HEK293T (cell line): ENCODE measurements around the gene PPP1R13B.

ENCODE experiments used
- CTCF ChIA-PET: fragments of 350-600 bp; formaldehyde crosslinking; extraction: SDS; loops from one replicate; lab custom pipeline; 2021; ENCODE audit warnings: antibody characterized with exemption, inconsistent platforms; lab: Yijun Ruan, JAX
- POLR2A ChIA-PET: fragments of 350-600 bp; formaldehyde crosslinking; extraction: SDS; loops from one replicate; lab custom pipeline; 2020; ENCODE audit warnings: antibody characterized with exemption, inconsistent platforms; lab: Yijun Ruan, JAX
- DNase-seq: peaks from one replicate; pipeline ENCODE4 v3.0.0; 2012; ENCODE audit warnings: mixed read lengths; ENCODE audit errors: extremely low spot score
- ARNT ChIP-seq: fragments of 450-650 bp; IDR thresholded peaks from 2 replicates; pipeline ENCODE4 v1.6.1; 2017; ENCODE audit warnings: mild to moderate bottlenecking
- BHLHE40 ChIP-seq: fragments of 450-650 bp; IDR thresholded peaks from 2 replicates; pipeline ENCODE4 v1.6.1; 2016; ENCODE audit warnings: mild to moderate bottlenecking, moderate library complexity, borderline replicate concordance
- CTBP1 ChIP-seq: fragments of 450-650 bp; IDR thresholded peaks from 2 replicates; pipeline ENCODE4 v1.6.1; 2016; ENCODE audit warnings: borderline replicate concordance
- ELF4 ChIP-seq: fragments of 450-650 bp; IDR thresholded peaks from 2 replicates; pipeline ENCODE4 v1.6.1; 2017; ENCODE audit warnings: antibody characterized with exemption
- FOXA1 ChIP-seq: fragments of 450-650 bp; IDR thresholded peaks from 2 replicates; pipeline ENCODE4 v1.6.1; 2016; ENCODE audit warnings: mild to moderate bottlenecking
- FOXK2 ChIP-seq: fragments of 450-650 bp; IDR thresholded peaks from 2 replicates; pipeline ENCODE4 v1.6.1; 2016; ENCODE audit warnings: mild to moderate bottlenecking
- FOXM1 ChIP-seq: fragments of 450-650 bp; IDR thresholded peaks from 2 replicates; pipeline ENCODE4 v1.6.1; 2017; ENCODE audit warnings: mild to moderate bottlenecking, borderline replicate concordance
- HDGF ChIP-seq: fragments of 450-650 bp; IDR thresholded peaks from 2 replicates; pipeline ENCODE4 v1.6.1; 2017; ENCODE audit warnings: antibody characterized with exemption, borderline replicate concordance
- L3MBTL2 ChIP-seq: fragments of 450-650 bp; conservative IDR thresholded peaks from 2 replicates; pipeline ENCODE4 v1.6.1; 2016; ENCODE audit warnings: mild to moderate bottlenecking
- LEF1 ChIP-seq: fragments of 450-650 bp; IDR thresholded peaks from 2 replicates; pipeline ENCODE4 v1.6.1; 2017; ENCODE audit warnings: mild to moderate bottlenecking, borderline replicate concordance
- NFRKB ChIP-seq: fragments of 450-650 bp; IDR thresholded peaks from 2 replicates; pipeline ENCODE4 v1.6.1; 2016; ENCODE audit warnings: mild to moderate bottlenecking, moderate library complexity
- PKNOX1 ChIP-seq: fragments of 450-650 bp; IDR thresholded peaks from 2 replicates; pipeline ENCODE4 v1.6.1; 2016
- SP1 ChIP-seq: fragments of 450-650 bp; IDR thresholded peaks from 2 replicates; pipeline ENCODE4 v1.6.1; 2017
- SUZ12 ChIP-seq: fragments of 450-650 bp; IDR thresholded peaks from 2 replicates; pipeline ENCODE4 v1.6.1; 2016; ENCODE audit warnings: mild to moderate bottlenecking
- TARDBP ChIP-seq: fragments of 450-650 bp; IDR thresholded peaks from 2 replicates; pipeline ENCODE4 v1.6.1; 2016
- ZNF384 ChIP-seq: fragments of 450-650 bp; IDR thresholded peaks from 2 replicates; pipeline ENCODE4 v1.6.1; 2016

Gene PPP1R13B

DNA sequence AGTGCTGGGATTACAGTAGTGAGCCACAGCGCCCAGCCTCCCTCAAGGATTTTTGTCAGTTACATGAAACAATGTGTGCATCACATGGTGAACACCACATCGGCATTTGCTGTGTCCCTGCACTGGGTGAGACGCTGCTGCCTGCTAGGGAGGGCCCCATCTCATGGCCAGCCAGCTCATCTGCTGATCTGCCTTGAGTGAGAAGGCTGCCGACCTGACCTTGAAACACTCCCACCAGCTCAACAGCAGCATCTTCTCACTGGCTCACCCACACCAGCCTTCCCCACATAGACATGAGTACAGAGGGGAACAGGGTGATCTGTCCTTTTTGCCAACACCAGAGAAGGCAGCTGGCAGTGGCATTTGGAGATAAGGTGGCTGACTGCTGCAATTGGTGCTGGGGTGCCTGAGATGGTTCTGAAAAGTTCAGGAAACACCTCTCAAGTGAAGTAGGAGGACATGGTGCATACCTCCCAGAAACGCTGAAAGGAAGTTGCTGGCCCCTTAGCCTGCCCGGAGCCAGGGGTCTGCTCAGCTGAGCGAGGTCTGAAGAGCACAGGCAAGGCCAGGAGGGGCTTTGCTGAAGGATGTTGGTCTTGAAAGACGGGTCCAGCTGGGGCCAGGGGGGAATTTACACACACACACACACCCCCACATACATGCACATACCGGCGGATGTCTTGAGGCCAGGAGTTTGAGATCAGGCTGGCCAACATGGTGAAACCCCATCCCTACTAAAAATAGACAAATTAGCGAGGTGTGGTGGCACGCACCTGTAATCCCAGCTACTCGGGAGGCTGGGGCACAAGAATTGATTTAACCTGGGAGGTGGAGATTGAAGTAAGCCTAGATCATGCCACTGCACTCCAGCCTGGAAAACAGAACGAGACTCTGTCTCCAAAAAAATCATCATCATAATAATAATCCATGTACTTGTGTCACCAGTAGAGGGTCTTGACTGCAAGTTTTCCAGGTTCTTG, 14.3 kb upstream of the PPP1R13B start:
- DNase-seq, result no peak
- CTCF ChIA-PET, result interaction anchor here (0.8 kb wide), 1 partner anchor 8 kb away, joined by 3 read pairs; no protein-coding TSS in a partner anchor
- TF ChIP-seq PKNOX1 (no peak), FOXM1 (no peak), ZNF384 (no peak), FOXA1 (no peak), L3MBTL2 (no peak), ELF4 (no peak), BHLHE40 (no peak), HDGF (no peak), ARNT (no peak), LEF1 (no peak), SP1 (no peak), NFRKB (no peak), TARDBP (no peak), CTBP1 (no peak), SUZ12 (no peak), FOXK2 (no peak)
- POLR2A ChIA-PET, result no interaction called here

GRCh38 chr14:103859416-103860202, 12.2 kb upstream of the PPP1R13B start:
- DNase-seq, result no peak
- ChIA-PET POLR2A (no interaction called here), CTCF (interaction anchor here (0.6 to 0.7 kb wide), 2 partner anchors 41 to 235 kb away, joined by 3 to 5 read pairs; no protein-coding TSS in a partner anchor)
- TF ChIP-seq PKNOX1 (no peak), NFRKB (no peak), HDGF (no peak), ZNF384 (no peak), SP1 (no peak), FOXK2 (no peak), TARDBP (no peak), LEF1 (no peak), FOXM1 (no peak), FOXA1 (no peak), ELF4 (no peak), CTBP1 (no peak), BHLHE40 (no peak), L3MBTL2 (no peak), SUZ12 (no peak), ARNT (no peak)

- DNase-seq, result no peak
- POLR2A ChIA-PET, result no interaction called here
- no peak for TF ChIP-seq CTBP1
- no peak for TF ChIP-seq FOXM1
- no peak for TF ChIP-seq SUZ12
- no peak for TF ChIP-seq NFRKB
- TF ChIP-seq SP1, result no peak
- no peak for TF ChIP-seq ARNT
- TF ChIP-seq LEF1, result no peak
- TF ChIP-seq FOXA1, result no peak
- no peak for TF ChIP-seq ELF4
- TF ChIP-seq HDGF, result no peak
- TF ChIP-seq ZNF384, result no peak
- TF ChIP-seq BHLHE40, result no peak
- no peak for TF ChIP-seq PKNOX1
- TF ChIP-seq FOXK2, result no peak
- no peak for TF ChIP-seq TARDBP
- TF ChIP-seq L3MBTL2, result no peak
- CTCF ChIA-PET, result no interaction called here
Measured at GRCh38 chr14:103858063-103858781, 10.8 kb upstream of the PPP1R13B start.

DNA sequence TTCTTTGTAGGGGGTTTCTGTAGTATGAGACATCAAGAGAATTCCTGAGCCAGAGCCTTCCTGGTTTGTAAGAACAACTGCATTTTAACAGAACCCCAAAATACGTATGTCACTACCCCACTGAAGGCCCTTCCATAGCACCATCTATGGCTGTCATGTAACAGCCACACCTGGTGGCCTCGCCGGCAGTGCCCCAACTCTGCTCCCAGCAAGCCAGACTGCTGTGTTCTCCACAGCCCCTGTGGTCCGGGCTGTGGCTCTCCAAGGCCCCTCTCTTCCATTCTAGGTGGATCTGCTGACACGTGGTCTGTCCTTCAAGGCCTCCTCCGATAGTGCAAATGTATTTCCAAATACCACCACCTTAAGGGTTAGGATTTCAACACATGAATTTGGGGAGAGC, 9.9 kb upstream of the PPP1R13B start:
- TF ChIP-seq ELF4 (no peak), SP1 (no peak), SUZ12 (no peak), FOXA1 (no peak), TARDBP (no peak), BHLHE40 (no peak), FOXM1 (no peak), L3MBTL2 (no peak), ZNF384 (no peak), CTBP1 (no peak), FOXK2 (no peak), HDGF (no peak), LEF1 (no peak)
- POLR2A ChIA-PET, result no interaction called here
- CTCF ChIA-PET, result no interaction called here
- DNase-seq, result no peak
